RWPE2 (cell line): ENCODE results near the gene KEL.

Experiments
- ATAC-seq: fragments of 200-7000 bp; cut with Tn5 transposase; 3 replicates; pipeline ENCODE4 v1.9.1; 2021; ENCODE audit warnings: low read depth
- DNase-seq: peaks from one replicate; pipeline ENCODE4 v3.0.0-alpha.2; 2020; ENCODE audit warnings: low spot score
- H3K27ac ChIP-seq: fragments of 450-650 bp; 2 replicates; pipeline ENCODE4 v1.5.1; 2017; ENCODE audit warnings: mild to moderate bottlenecking; ENCODE audit not compliant: poor library complexity, severe bottlenecking
- H3K27me3 ChIP-seq: fragments of 250-450 bp; sonication (Bioruptor Pico); 2 replicates; pipeline ENCODE4 v1.5.1; 2021; ENCODE audit warnings: mild to moderate bottlenecking, moderate library complexity; ENCODE audit not compliant: insufficient read depth, poor library complexity, severe bottlenecking
- H3K36me3 ChIP-seq: fragments of 250-450 bp; sonication (Bioruptor Pico); 2 replicates; pipeline ENCODE4 v1.5.1; 2020; ENCODE audit warnings: low read depth, mild to moderate bottlenecking, moderate library complexity
- H3K4me1 ChIP-seq: fragments of 250-450 bp; sonication (Bioruptor Pico); 2 replicates; pipeline ENCODE4 v1.5.1; 2021; ENCODE audit warnings: mild to moderate bottlenecking, moderate library complexity; ENCODE audit not compliant: insufficient read depth, poor library complexity, severe bottlenecking
- H3K4me3 ChIP-seq: fragments of 250-450 bp; sonication (Bioruptor Pico); 2 replicates; pipeline ENCODE4 v1.5.1; 2021; ENCODE audit warnings: mild to moderate bottlenecking, moderate library complexity; ENCODE audit not compliant: severe bottlenecking
- H3K9me3 ChIP-seq: fragments of 250-450 bp; sonication (Bioruptor Pico); 2 replicates; pipeline ENCODE4 v1.5.1; 2021; ENCODE audit warnings: mild to moderate bottlenecking, moderate library complexity; ENCODE audit not compliant: severe bottlenecking
- CTCF ChIP-seq: fragments of 450-650 bp; IDR thresholded peaks from one replicate; pipeline ENCODE4 v1.5.1; 2017; ENCODE audit warnings: mild to moderate bottlenecking, moderate library complexity; ENCODE audit not compliant: poor library complexity, severe bottlenecking

Gene KEL

DNA sequence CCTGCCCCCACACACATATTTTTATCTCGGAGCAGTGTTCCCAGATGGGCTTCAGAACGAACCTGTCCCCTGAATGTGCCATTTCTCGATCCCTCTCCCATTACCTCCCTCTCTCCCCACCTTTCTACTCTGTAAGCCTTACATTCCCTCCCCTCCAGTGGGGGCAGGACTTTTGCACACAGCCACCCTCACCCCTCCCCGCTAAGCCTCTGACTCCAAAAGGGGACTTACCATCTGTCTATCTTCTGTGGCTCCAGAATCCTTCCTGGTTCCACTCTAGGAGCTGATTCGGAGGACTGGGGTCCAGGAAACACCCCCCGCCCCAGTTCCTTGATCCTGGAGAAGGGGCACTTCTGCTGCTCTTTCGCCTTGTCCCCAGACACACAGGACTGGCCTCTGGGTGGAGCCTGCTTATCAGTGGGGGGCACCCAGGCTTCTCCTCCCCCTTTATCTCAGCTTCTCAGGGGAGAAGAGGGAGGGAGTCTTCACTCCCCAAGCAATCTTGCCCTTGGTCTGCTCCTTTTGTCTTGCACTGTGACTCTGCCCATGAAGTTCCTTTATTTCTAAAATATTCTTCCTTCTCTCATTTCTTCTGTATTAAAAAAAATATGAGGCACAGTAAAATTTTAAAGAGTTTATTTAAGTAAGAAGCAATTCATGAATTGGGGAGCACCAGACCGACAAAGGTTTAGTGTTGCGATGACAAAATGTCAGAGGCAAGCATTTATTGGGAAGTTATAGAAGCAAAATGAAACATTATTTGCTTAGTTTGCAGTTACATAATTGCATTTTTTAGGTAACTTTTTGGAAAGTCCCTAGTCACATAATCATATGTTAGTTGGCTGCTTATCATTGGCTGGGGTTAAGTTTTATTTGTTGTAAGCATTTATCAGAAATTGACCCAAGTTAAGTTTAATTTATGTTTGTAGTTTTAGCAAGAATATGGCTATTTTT lies at the start of gene KEL:
Gene KEL, minus strand, starts transcription at position 391 of the 954 bp plus-strand sequence. Its CDS starts 157 bp downstream, at position 234.
- ATAC-seq, result no peak
- no peak for DNase-seq
- H3K36me3 ChIP-seq, result no peaks in the 10 kb centered on the region
- H3K9me3 ChIP-seq, result no peaks in the 10 kb centered on the region
- H3K27me3 ChIP-seq, result no peaks in the 10 kb centered on the region
- H3K4me3 ChIP-seq, result no peak within 1 kb of the TSS
- no peak for TF ChIP-seq CTCF
- H3K4me1 ChIP-seq, result peaks cover 6% of the 10 kb centered on the region
- H3K27ac ChIP-seq, result no peak within 1 kb of the TSS

GRCh38 chr7:143008007-143008901 lies 46.1 kb upstream of the KEL start:
- no peak for DNase-seq
- H3K4me1 ChIP-seq, result no peaks in the 10 kb centered on the region

GRCh38 chr7:143005632-143006260 lies 43.6 kb upstream of the KEL start:
- H3K27me3 ChIP-seq, result peaks cover 3% of the 10 kb centered on the region
- no peak for ATAC-seq
- H3K9me3 ChIP-seq, result no peaks in the 10 kb centered on the region
- no peaks in the 10 kb centered on the region for H3K4me1 ChIP-seq
- H3K4me3 ChIP-seq, result no peak overlapping the region
- DNase-seq, result no peak
- H3K36me3 ChIP-seq, result no peaks in the 10 kb centered on the region
- no peak for TF ChIP-seq CTCF
- H3K27ac ChIP-seq, result no peak overlapping the region

More at GRCh38 chr7:143008007-143008901, 46.1 kb upstream of the KEL start:
- peak; percentile 95 for TF ChIP-seq CTCF
- H3K27me3 ChIP-seq, result peaks cover 3% of the 10 kb centered on the region
- H3K27ac ChIP-seq, result no peak overlapping the region
- no peaks in the 10 kb centered on the region for H3K36me3 ChIP-seq
- peak; percentile 89 for ATAC-seq
- no peaks in the 10 kb centered on the region for H3K9me3 ChIP-seq
- no peak overlapping the region for H3K4me3 ChIP-seq

GRCh38 chr7:143003393-143004051 lies 41.4 kb upstream of the KEL start:
- H3K27ac ChIP-seq, result no peak overlapping the region
- peak; percentile 85 for TF ChIP-seq CTCF
- H3K4me1 ChIP-seq, result no peaks in the 10 kb centered on the region
- H3K9me3 ChIP-seq, result no peaks in the 10 kb centered on the region
- H3K4me3 ChIP-seq, result peak overlapping the region; percentile 8
- ATAC-seq, result peak; percentile 39; the same call in 2 of the 3 replicates
- peaks cover 3% of the 10 kb centered on the region for H3K27me3 ChIP-seq
- DNase-seq, result no peak
- no peaks in the 10 kb centered on the region for H3K36me3 ChIP-seq
